ENCODE measurements around the gene MIOS. TPM values are rescaled to one million over a fixed set of nuclear protein-coding genes. Genes with fewer than 3 reads are reported as not detected.

Gene MIOS
- total and polyA plus RNA-seq, 2 of the 4 experiments (the other 2 are of a cell fraction) = 10.6 to 32.4 TPM

GRCh38 chr7:7553386-7553785 is 13.3 kb upstream of the MIOS start:
- no peak overlapping the region for H4K8ac ChIP-seq (ENCODE audit: low read depth in 2 of 2, low read length in 2 of 2)
- H3K4me3 ChIP-seq (ENCODE audit: insufficient read depth, low read depth, low read length) = no peak overlapping the region
- no peak overlapping the region for H3K18ac ChIP-seq (ENCODE audit: low read depth, low read length)
- no peak overlapping the region for H4K91ac ChIP-seq (ENCODE audit: insufficient read depth, low read depth, low read length)
- H3K9ac ChIP-seq (ENCODE audit: low read depth, low read length) = no peak overlapping the region
- no peaks in the 10 kb centered on the region for H3K4me1 ChIP-seq (ENCODE audit: control insufficient read depth, insufficient read depth, low read length)
- H2AK9ac ChIP-seq (replicated peaks; ENCODE audit: low read depth, low read length, poor library complexity) = no peak overlapping the region
- no peak overlapping the region for H2BK5ac ChIP-seq (ENCODE audit: low read depth, low read length, poor library complexity, severe bottlenecking)
- H3K36me3 ChIP-seq (ENCODE audit: control insufficient read depth, insufficient read depth, low read length) = no peaks in the 10 kb centered on the region
- H2BK120ac ChIP-seq (ENCODE audit: low read depth, low read length) = no peak overlapping the region
- no peak overlapping the region for H3K56ac ChIP-seq (ENCODE audit: extremely low read depth, insufficient read depth, low read length)
- no peak for DNase-seq
- CTCF ChIA-PET = no interaction called here
- ATAC-seq (ENCODE audit: low read depth) = no peak
- H3K14ac ChIP-seq (replicated peaks; ENCODE audit: low read depth, low read length) = no peak overlapping the region
- no peak overlapping the region for H3K23ac ChIP-seq (ENCODE audit: low read depth, low read length)
- H4K20me1 ChIP-seq (ENCODE audit: insufficient read depth, low read length) = no peaks in the 10 kb centered on the region
- no peak for TF ChIP-seq ELK1 (IDR thresholded peaks at IDR 0.05; ENCODE audit: borderline replicate concordance, low read depth, low read length)
- TF ChIP-seq, protein P1, sequence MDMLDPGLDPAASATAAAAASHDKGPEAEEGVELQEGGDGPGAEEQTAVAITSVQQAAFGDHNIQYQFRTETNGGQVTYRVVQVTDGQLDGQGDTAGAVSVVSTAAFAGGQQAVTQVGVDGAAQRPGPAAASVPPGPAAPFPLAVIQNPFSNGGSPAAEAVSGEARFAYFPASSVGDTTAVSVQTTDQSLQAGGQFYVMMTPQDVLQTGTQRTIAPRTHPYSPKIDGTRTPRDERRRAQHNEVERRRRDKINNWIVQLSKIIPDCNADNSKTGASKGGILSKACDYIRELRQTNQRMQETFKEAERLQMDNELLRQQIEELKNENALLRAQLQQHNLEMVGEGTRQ (IDR thresholded peaks at IDR 0.05; ENCODE audit: low read depth, low read length) = no peak
- in situ Hi-C loops (cut with MboI; ENCODE audit: low sequenced_read_pairs) (no loop called here), intact Hi-C loops (cut with micrococcal nuclease) (no loop called here), dilution Hi-C loops (cut with HindIII; ENCODE audit: low sequenced_read_pairs, unreplicated experiment) (no loop called here)
- H3K27ac ChIP-seq (ENCODE audit: insufficient read depth, low read length) = no peak overlapping the region
- H3K4me2 ChIP-seq (ENCODE audit: low read depth, low read length) = no peak overlapping the region
- POLR2A ChIA-PET (ENCODE audit: unreplicated experiment) = no interaction called here
- no peak overlapping the region for H2BK20ac ChIP-seq (ENCODE audit: low read depth, low read length)
- no peaks in the 10 kb centered on the region for H3K79me1 ChIP-seq (ENCODE audit: low read depth in 1 of 2, low read length in 2 of 2)
- H3K9me1 ChIP-seq (ENCODE audit: insufficient read depth, low read length) = no peaks in the 10 kb centered on the region
- WGBS, 2 experiments (ENCODE audit: extremely low coverage in 2 of 2, insufficient read length in 1 of 2) = no CpG with 5 or more reads among the region's 1 CpG
- no peak overlapping the region for H4K5ac ChIP-seq (ENCODE audit: low read depth, low read length)
- H3K27me3 ChIP-seq (ENCODE audit: control insufficient read depth, insufficient read depth, low read length) = no peaks in the 10 kb centered on the region
- no peak overlapping the region for H2AK5ac ChIP-seq (ENCODE audit: low read depth, low read length)
- no peaks in the 10 kb centered on the region for H3K9me3 ChIP-seq (ENCODE audit: control insufficient read depth, insufficient read depth, low read length)
- H2BK15ac ChIP-seq (ENCODE audit: low read depth, low read length) = no peak overlapping the region
- BruUV-seq (replicated peaks) = no TSS peak
- no peak overlapping the region for H2AFZ ChIP-seq (replicated peaks; ENCODE audit: low read length, poor library complexity)
- no peak overlapping the region for H3K4ac ChIP-seq (ENCODE audit: low read depth, low read length)
